ENCODE measurements around the gene PCDHB6.
"Not testable (repeated sequence)": the region's sequence is repeated elsewhere in the genome, so short reads cannot be mapped to it uniquely, and the experiment has no call there.

PCDHB6 gene

GRCh38 chr5:141201646-141202045 lies 51.8 kb downstream of the PCDHB6 start:
- DNase-seq = not testable (repeated sequence)
